CD4-positive, alpha-beta T cell treated with Interleukin-17A for 1 hour (primary cell): ENCODE measurements around the gene MAP2K7.
"Not testable (repeated sequence)": the region's sequence is repeated elsewhere in the genome, so short reads cannot be mapped to it uniquely, and the experiment has no call there.

Source experiments
- DNase-seq: peaks from one replicate; pipeline ENCODE4 v3.0.0-alpha.2; 2020

Gene MAP2K7

GRCh38 chr19:7903244-7904073 lies at the start of gene MAP2K7:
MAP2K7 (plus strand) TSS chr19:7903877; CDS start chr19:7903945, 68 bp downstream.
- DNase-seq: peak; percentile 100

DNA sequence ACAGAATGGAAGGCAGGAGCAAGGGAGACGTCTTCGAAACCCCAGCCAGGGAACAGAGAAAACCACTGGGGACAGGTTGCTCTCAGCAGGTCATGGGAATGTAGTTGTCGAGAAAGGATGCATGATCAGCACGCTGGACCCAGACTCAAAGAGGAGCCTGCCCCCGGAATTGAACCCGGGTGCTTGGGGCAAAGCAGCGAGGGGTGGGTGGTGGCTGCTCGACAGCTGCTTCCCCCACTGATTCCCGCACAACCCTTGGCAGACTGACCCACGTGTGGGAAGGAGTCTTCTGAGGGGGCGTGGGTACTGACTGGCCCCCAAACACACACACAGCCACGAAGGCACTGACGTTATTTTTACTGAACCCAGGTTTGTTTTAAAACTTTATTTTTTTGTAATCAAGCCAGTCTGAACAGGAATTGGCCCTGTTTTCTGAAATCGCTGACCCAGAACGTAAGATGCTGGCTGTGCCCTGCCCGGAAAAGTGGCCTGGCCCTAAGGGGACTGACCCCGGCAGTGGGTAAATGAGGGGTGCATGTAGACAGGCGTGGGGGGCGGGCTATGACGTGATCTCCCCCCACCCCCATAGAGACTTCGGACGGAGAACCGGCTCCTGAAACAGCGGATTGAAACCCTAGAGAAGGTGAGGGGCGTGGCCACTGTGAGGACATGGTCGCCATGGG lies 48.1 kb upstream of the MAP2K7 start:
- no peak for DNase-seq

DNA sequence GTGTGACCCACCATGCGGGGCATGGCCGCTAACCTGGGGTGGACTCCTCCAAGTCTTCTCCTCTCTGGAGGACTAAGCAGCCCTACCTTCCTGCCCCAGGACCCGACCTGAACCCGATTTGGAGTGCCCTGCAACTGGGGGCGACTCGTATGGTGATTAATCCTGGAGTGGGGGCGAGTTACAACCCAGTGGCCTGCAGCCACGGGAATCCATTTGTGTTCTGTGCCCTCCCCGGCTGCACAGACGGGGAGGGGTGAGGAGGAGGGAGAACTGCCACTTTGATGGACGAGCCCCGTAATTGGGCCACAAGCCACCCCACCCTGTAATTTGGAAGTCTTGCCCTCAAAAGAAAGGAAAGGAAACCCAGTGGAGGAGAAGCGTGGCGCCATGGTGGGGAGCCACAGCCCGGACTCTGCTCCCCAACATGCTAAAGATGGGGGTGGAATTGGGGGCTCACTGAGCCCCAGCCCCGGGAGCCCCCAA lies 47.5 kb upstream of the MAP2K7 start:
- DNase-seq: no peak

DNA sequence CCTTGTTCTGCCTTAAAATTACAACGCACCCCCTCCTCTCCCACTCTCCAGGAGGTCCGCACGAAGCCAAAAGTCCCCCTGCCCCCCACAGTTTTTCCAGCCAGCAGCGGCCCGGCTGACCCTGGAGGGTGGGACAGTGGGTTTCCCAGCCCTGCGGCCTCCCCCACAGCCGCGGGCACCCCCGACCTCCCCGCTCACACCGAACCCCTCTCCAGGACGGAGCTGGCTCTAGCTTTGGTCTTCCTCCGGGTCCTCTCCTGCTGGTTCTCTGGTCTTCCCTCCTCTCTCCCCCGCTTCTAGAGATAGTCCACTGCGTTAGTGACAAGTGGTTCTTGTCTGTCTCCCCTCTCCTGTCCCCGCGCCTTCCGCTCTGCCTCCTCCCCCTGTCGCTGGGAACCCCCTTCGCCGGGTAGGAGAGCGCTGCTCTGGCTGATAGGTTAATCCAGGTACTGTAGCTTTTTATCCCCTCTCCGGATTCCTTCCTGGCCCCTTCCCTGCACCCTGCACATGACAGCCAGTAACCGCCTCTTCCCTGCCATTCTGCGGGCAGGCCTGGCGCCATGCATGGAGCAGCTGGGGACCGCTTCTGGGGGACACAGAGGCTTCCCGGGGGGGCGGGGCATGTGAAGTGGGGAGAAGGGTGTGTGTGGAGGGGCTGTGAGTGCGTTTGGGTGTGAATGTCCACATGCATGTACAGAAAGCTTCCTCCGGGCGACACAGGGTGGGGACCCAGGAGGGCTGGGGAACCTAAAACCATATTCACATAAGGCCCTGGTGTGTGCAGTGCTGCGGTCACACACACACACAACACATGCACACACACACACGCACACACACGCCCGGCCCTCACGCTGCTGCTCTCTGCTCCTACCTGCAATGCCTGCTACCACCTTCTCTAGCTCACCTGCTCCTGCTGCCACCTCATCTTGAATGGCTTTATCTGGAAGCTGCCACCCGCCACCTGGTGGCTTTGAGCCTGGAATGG lies 46.7 kb upstream of the MAP2K7 start:
- DNase-seq: no peak

DNA sequence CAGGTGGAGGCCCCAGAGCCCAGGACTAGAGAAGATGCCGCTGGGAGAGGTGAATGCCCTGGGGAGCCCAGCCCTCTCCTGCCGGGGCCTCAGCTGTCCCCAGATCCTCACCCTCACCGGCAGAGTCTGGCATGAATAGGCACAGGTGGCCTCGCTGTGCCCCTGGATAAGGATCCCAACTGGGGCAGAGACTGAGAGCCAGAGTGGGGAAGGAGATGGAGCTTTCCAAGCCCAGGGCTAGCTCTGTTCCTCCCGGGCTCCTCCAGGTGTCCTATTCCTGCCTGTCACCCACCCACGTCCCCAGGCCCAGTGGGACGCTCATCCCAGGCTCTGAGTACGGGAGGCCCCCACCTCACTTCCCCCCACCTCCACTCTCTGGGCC lies 46.0 kb upstream of the MAP2K7 start:
- DNase-seq: no peak

- peak; percentile 10 for DNase-seq
These were observed 45.4 kb upstream of the MAP2K7 start for GRCh38 chr19:7858109-7858770.

DNA sequence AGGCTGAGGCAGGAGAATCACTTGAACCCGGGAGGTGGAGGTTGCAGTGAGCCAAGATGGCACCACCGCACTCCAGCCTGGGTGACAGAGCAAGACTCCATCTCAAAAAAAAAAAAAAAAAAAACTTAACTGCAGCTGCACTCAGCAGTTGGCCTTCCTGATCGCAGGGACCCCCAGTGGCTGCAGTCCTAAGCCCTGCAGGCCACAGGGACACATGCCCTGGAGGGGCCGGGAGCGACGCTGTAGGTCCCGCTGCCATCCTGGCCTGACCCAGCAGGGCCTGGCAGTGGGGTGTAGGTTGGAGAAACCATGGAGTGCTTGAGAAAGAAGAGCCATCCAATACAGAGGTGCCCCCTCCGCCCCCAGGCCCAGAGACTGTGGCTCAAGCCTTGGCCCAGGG lies 44.6 kb upstream of the MAP2K7 start:
- DNase-seq: not testable (repeated sequence)

- DNase-seq: no peak
These were observed 43.6 kb upstream of the MAP2K7 start for GRCh38 chr19:7859831-7860713.

DNA sequence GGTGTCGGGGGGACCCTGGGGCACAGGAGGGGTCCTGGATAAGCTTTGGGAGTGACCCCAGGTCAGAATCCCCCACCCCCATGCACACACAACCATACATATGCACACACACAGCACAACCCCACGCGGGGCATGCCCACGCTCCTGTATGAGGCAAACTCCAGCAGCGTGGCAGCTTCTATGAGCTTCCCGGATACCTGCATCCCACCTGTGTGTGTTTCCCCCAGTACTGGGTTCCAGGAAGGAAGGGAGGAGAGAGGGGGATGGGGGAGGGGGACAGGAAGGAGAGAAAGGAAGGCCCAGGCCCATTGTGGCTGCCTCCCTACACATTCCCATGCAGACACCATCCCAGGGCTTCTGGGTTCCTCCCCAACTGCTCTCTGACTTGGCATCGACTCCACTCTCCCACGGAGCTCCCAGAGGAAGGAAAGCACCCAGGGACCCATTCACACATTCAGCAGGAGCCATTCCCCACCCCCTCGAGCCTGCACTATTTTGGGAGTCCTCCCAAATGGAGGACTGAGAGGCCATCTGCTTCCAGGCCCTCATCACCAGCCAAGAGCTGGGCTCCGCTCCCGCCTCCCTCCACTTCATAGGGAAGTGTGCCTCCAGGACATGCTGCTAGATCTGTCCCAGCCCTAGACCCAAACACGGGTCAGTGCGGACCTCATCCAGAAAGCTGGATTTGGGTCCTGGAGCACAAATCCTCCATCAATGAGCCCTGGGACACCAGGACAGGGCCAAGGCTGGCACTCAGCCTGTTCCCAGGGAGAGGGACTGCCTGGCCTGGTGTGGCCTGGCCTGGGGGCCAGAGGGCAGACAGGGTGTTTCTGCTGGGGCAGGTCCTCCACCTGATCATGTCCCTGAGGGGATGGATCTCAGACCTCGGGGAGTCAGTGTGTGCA lies 42.7 kb upstream of the MAP2K7 start:
- DNase-seq: no peak

GRCh38 chr19:7861619-7862412 lies 41.9 kb upstream of the MAP2K7 start:
- no peak for DNase-seq

DNA sequence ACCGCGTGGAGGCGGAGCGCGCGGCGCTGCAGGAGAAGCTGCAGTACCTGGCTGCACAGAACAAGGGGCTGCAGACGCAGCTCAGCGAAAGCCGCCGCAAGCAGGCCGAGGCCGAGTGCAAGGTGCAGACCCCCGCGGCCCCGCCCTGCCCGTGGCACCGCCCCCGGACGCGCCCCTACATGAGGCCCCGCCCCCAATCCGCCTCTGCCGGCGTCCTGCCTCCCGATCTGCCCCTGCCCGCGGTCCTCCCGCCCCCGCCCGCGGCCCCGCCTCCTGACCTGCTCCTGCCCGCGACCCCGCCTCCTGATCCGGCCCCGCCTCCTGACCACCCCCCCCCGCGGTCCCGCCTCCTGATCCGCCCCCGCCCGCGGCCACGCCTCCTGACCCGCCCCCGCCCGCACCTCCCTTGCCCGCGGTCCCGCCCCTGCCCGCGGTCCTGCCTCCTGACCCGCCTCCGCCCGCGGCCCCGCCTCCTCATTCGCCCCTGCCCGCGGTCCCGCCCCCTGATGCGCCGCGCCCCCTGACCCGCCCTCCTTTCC lies 41.2 kb upstream of the MAP2K7 start:
- DNase-seq: peak; percentile 81

DNA sequence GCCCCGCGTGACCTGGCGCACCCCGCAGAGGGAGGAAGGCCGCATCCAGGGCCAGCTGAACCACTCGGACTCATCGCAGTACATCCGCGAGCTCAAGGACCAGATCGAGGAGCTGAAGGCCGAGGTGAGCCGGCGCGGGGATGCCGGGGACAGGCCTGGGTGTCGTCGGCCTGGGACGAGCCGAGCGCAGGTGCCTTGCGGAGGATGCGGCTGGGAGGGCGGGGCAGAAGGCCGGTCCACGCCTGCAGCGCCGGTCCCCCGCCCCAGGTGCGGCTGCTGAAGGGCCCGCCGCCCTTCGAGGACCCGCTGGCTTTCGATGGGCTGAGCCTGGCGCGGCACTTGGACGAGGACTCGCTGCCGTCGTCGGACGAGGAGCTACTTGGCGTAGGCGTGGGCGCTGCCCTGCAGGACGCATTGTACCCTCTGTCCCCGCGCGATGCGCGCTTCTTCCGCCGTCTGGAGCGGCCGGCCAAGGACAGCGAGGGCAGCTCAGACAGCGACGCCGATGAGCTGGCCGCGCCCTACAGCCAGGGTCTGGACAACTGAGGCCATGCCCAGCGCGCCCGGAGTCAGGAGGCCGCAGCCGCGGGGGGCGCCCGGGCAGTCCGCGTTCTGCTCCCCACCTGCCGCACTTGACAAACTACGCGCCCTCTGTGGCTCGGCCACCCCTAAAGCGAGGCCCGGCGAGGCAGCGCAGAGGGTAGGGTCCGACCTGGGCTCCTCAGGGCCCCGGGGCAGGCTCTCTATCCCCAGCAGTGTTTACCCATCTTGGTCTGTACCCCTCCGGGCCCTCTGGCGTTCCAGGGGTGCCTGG lies 40.3 kb upstream of the MAP2K7 start:
- DNase-seq: peak; percentile 7

DNA sequence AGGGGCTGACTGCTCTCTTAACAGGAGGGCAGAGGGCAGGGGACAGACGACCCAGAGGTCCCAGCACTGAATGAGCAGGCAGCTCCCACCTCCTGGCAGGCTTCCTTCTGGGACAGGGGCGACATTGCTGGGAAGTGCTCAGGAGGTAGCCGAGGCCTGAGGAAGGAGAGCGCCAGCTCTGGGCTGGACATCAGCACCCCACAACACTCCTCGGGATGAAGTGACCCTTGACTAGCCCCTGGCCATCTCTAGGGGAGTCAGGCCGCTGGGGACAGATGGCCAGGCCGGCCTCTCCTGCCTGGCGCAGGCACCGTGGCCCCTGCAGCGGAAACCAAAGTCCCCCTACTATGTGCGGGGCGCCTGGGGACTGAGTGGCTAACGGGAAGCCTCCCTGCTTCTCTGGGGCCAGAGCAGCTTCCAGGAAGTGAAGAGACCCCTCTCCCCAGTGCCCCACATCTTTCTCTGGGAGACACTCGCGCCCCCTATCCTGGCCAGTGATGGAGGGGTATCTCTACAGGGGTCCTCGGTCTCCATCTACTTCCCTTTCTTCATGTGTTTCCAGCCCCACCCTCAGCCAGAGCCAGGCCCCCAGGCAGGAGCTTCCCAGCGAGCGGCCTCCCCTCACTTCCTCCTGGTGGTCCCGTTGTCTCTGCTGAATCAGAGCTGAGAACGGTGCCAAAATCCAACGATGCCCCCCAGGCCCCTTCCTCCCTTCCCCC lies 39.5 kb upstream of the MAP2K7 start:
- no peak for DNase-seq

DNA sequence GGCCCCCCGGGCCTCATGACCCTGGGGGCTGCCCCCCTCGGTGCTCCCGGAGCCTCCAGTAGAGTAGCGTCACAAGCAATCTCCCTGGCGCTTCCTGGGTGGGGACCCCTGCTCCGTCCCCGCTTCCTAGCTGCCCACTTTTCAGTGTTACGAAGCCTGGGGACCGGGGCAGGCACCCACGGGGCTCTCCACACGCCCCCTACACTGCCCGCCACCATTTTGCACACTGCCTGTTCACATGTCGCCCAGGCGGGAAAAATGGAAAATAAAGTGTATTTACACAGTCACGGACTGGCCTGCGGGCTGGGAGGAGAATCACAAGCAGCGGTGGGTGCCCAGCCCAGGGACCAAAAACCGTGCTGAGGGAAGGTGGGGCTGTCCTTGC lies 39.0 kb upstream of the MAP2K7 start:
- no peak for DNase-seq

- peak; percentile 31 for DNase-seq
These were observed 38.3 kb upstream of the MAP2K7 start for GRCh38 chr19:7865262-7865911.

- DNase-seq: no peak
These were observed 37.1 kb upstream of the MAP2K7 start for GRCh38 chr19:7866399-7867091.
